ENCODE results near the gene C1QTNF1.

The C1QTNF1 gene

GRCh38 chr17:79086609-79087427 lies 62.8 kb downstream of the C1QTNF1 start:
- DNase-seq (ENCODE audit: low read depth, low spot score), result no peak
- H3K27ac ChIP-seq, result no peak overlapping the region

GRCh38 chr17:79087428-79088143 lies 63.6 kb downstream of the C1QTNF1 start:
- H3K27ac ChIP-seq, result no peak overlapping the region
- DNase-seq (ENCODE audit: low read depth, low spot score), result no peak

- DNase-seq (ENCODE audit: low read depth, low spot score), result no peak
- H3K27ac ChIP-seq, result no peak overlapping the region
Observed at GRCh38 chr17:79088247-79088996, 64.5 kb downstream of the C1QTNF1 start.

- H3K27ac ChIP-seq, result no peak overlapping the region
- DNase-seq (ENCODE audit: low read depth, low spot score), result no peak
Observed at GRCh38 chr17:79088997-79089328, 65.0 kb downstream of the C1QTNF1 start.

- no peak overlapping the region for H3K27ac ChIP-seq
- no peak for DNase-seq (ENCODE audit: low read depth, low spot score)
Observed at GRCh38 chr17:79089720-79090442, 65.9 kb downstream of the C1QTNF1 start.

- no peak for DNase-seq (ENCODE audit: low read depth, low spot score)
Observed at GRCh38 chr17:79090443-79091225, 66.7 kb downstream of the C1QTNF1 start.

GRCh38 chr17:79091226-79091670 lies 67.3 kb downstream of the C1QTNF1 start:
- no peak for DNase-seq (ENCODE audit: low read depth, low spot score)

More at GRCh38 chr17:79090443-79091225, 66.7 kb downstream of the C1QTNF1 start:
- no peak overlapping the region for H3K27ac ChIP-seq

GRCh38 chr17:79092567-79092966 lies 68.6 kb downstream of the C1QTNF1 start:
- DNase-seq (ENCODE audit: low read depth, low spot score), result no peak
- no peak overlapping the region for H3K27ac ChIP-seq

More at GRCh38 chr17:79091226-79091670, 67.3 kb downstream of the C1QTNF1 start:
- H3K27ac ChIP-seq, result no peak overlapping the region

- no peak overlapping the region for H3K27ac ChIP-seq
- DNase-seq (ENCODE audit: low read depth, low spot score), result no peak
Observed at GRCh38 chr17:79093270-79093669, 69.3 kb downstream of the C1QTNF1 start.

- DNase-seq (ENCODE audit: low read depth, low spot score), result no peak
- no peak overlapping the region for H3K27ac ChIP-seq
Observed at GRCh38 chr17:79094261-79094660, 70.3 kb downstream of the C1QTNF1 start.

GRCh38 chr17:79095345-79096055 lies 71.5 kb downstream of the C1QTNF1 start:
- DNase-seq (ENCODE audit: low read depth, low spot score), result peak; percentile 16
- no peak overlapping the region for H3K27ac ChIP-seq

- no peak overlapping the region for H3K27ac ChIP-seq
- no peak for DNase-seq (ENCODE audit: low read depth, low spot score)
Observed at GRCh38 chr17:79096477-79096876, 72.5 kb downstream of the C1QTNF1 start.

- DNase-seq (ENCODE audit: low read depth, low spot score), result no peak
Observed at GRCh38 chr17:79097226-79098055, 73.5 kb downstream of the C1QTNF1 start.

GRCh38 chr17:79098282-79098867 lies 74.4 kb downstream of the C1QTNF1 start:
- no peak overlapping the region for H3K27ac ChIP-seq
- DNase-seq (ENCODE audit: low read depth, low spot score), result no peak

More at GRCh38 chr17:79097226-79098055, 73.5 kb downstream of the C1QTNF1 start:
- H3K27ac ChIP-seq, result no peak overlapping the region
